Prostate gland (tissue), 1 donor: Measurements from ENCODE around the gene NR2F2.

Experiments
- POLR2A ChIP-seq: fragments of 450-650 bp; IDR thresholded peaks from one replicate; pipeline ENCODE4 v1.6.1; 2016; ENCODE audit warnings: antibody characterized with exemption, mild to moderate bottlenecking
- POLR2AphosphoS5 ChIP-seq: sonication (generic); formaldehyde crosslinking; IDR thresholded peaks from one replicate; pipeline ENCODE4 v1.6.1; 2017; ENCODE audit warnings: antibody characterized with exemption

GRCh38 chr15:96303503-96304056, 26.9 kb upstream of the NR2F2 start:
- TF ChIP-seq POLR2AphosphoS5 (no peak), POLR2A (no peak)
